ENCODE data around the gene NDUFB10.

Gene NDUFB10

DNA sequence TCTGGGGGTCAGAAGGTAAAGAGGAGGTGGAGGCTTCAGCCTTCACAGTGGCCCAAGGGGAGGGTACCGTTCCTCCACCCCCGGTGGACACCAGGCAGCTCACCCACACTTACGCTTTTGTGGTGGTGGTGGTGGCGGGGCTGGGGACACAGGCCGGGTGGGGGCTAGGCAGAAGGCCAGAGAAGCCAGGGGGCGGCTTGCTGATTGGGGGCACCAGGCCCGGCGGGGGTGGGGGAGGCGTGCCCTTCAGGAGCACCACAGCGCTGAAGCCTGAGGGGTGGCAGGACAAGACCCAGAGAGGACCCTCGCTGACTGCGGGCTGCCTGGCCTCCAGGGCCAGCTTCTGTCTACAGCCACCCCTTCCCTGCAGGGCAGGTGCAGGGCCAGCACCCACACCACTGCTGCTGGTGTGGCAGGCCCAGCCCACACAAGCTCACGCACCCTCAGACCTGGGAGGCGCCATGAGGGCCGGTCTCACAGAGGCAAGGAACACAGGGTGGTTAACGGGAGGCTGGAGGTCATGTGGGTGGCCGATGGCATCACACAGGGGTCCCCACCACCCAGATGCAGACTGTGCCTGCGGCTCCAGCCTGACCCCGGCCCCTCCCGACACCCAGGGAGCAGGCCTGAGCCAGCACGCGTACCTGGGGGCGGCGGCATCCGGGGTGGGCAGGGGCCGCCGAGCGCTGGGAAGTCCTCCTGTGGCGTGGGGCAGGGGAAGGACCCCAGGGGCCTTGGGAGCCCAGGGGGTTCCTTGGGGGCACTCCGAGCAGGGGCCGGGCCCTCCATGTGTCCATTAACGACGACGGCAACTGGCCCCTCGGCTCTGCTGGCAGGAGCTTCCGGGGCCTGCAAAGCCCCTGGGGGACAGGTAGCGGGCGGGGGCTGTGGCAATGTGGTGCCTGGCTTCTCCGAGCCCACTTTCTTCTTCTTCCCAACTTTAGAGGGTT, 39.8 kb downstream of the NDUFB10 start:
- in situ Hi-C loops (cut with MboI; ENCODE audit: low sequenced_read_pairs), result no loop called here

GRCh38 chr16:1999866-2000514, 40.7 kb downstream of the NDUFB10 start:
- in situ Hi-C loops (cut with MboI; ENCODE audit: low sequenced_read_pairs), result loop anchor here (25.0 kb wide), 1 partner anchor 487 kb away; the partner anchor contains the start of gene TBC1D24

- in situ Hi-C loops (cut with MboI; ENCODE audit: low sequenced_read_pairs), result loop anchor here (25.0 kb wide), 1 partner anchor 486 kb away; the partner anchor contains the start of gene TBC1D24
Measured at GRCh38 chr16:2001035-2001434, 41.7 kb downstream of the NDUFB10 start.

GRCh38 chr16:2001456-2002355, 42.4 kb downstream of the NDUFB10 start:
- in situ Hi-C loops (cut with MboI; ENCODE audit: low sequenced_read_pairs), result loop anchor here (25.0 kb wide), 1 partner anchor 486 kb away; the partner anchor contains the start of gene TBC1D24

DNA sequence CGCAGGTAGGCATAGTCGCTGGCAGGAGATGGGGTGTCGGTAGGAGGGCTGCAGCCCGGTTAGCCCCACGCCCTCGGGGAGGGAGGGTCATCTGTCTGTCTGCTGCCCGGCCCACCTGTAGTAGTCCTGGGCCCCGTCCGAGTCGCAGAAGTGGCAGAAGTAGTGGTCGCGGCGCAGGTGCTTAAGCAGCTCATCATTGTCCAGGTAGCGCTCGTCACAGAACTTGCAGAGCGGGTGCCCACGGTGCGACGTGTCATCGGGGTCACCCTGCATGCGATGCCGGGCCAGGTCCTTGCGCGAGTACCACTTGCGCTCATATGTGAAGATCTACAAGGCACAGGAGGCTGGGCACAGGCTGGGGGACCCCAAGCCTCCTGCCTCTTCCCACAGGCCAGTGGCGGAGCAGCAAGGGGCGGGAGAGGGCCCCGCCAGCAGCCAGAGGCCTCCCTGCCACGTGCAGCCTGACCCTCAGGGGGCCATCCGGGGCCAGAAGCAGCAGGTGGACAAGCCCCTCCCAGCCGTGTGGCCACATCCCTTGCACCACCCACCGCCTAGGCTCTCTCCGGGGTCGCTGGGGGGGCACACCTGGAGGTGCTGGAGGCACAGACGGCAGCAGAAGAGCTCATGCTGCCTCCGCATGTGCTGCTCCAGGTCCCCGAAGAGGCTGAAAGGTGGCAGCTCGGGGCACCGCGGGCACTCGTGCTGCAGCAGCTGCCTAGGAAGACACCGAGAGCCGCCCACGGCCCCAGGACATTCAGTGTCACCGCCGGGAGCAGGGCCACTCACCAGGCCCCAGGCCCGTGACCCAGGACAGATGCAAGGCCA, 43.3 kb downstream of the NDUFB10 start:
- in situ Hi-C loops (cut with MboI; ENCODE audit: low sequenced_read_pairs), result loop anchor here (25.0 kb wide), 1 partner anchor 485 kb away; the partner anchor contains the start of gene TBC1D24

- in situ Hi-C loops (cut with MboI; ENCODE audit: low sequenced_read_pairs), result loop anchor here (25.0 kb wide), 1 partner anchor 484 kb away; the partner anchor contains the start of gene TBC1D24
Measured at GRCh38 chr16:2003231-2003826, 44.0 kb downstream of the NDUFB10 start.

DNA sequence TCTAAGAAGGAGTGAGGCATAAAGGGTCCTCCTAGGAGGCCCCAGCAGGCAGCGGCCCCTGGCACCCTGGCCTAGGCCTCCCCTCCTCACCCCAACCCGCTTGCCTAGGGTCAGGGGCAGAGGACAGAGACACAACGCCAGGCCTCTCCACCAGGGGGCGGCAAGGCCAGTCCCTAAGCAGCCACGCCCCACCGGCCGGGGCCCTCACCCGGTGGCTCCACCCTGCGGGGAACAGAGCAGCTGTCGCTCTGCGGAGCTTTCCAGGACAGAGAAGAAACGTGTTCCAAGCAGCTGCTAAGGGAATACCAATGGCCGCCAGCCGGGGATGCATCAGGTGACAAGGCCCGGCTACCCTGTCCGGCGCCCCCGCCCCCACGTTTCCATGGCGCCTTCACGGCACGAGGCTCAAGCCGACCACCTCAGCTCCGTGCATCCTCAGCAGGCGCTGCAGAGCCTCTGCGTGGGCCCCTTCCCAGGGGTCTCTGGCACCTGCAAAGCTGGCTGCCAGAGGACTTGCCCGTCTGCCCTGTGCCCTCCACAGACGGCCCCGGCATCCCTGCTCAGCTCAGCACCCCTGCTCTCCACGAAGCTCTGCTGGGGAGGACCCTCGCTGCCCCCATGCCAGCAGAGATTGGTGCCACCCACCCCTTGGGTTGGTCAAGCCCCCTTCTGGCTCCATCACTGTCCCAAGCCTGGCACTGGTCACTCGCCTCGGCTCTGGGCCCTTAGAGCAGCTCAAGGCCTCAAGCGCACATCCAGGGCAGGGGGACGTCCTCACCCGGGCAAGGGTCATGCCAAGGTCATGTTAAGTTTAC, 44.7 kb downstream of the NDUFB10 start:
- in situ Hi-C loops (cut with MboI; ENCODE audit: low sequenced_read_pairs), result loop anchor here (25.0 kb wide), 1 partner anchor 483 kb away; the partner anchor contains the start of gene TBC1D24

DNA sequence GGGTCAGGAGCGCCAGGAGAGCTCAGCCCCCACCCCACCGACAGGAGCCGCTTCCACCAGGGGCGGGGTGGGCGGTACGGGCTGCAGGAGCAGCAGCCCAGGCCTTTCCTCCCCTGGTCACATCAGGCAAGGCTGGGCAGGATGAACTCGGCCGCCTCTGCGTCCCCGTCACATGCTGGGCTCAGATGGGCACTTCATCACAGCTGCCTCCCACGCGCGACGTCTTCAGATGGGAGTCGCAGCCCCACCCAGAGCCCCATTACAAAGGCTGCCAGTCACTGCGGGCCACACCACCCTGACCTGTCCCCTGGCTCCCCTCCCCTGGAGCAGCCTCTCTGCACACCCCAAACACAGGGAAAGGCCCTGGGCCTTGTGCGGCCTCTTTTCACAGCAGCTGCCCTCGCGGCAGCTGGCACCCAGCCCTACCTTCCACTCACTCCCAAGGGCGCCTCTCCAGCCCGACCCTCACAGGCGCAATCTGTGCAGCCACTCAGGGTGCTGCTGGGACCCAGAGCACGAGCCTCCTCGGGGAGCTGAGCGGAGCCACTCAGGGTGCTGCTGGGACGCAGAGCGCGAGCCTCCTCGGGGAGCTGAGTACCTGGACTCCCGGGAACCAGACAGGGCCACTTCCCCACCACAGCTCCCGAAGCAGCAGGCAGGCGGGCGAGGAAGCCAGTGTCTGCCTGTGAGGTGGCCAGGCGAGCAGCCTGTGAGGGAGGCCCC, 45.6 kb downstream of the NDUFB10 start:
- in situ Hi-C loops (cut with MboI; ENCODE audit: low sequenced_read_pairs), result loop anchor here (25.0 kb wide), 1 partner anchor 482 kb away; the partner anchor contains the start of gene TBC1D24

DNA sequence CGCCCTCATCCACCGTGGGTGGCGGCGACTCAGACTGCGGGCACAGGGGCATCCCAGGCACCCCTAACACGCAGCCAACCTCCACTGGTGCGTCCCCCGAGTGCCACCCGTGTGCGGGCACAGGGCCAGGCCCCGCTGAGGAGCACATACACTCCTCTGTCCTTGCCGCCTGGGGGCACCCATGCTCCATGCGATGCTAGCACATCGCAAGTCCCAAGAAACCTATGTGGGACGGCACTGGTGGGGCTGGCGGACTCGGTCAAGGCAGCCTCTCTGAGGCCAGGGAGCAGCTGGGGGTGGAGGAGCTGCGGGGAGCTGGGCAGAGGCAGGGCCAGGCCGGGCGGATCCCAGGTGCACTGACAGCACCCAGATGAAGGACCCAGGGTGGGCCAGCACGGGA, 46.3 kb downstream of the NDUFB10 start:
- in situ Hi-C loops (cut with MboI; ENCODE audit: low sequenced_read_pairs), result loop anchor here (25.0 kb wide), 1 partner anchor 482 kb away; the partner anchor contains the start of gene TBC1D24

DNA sequence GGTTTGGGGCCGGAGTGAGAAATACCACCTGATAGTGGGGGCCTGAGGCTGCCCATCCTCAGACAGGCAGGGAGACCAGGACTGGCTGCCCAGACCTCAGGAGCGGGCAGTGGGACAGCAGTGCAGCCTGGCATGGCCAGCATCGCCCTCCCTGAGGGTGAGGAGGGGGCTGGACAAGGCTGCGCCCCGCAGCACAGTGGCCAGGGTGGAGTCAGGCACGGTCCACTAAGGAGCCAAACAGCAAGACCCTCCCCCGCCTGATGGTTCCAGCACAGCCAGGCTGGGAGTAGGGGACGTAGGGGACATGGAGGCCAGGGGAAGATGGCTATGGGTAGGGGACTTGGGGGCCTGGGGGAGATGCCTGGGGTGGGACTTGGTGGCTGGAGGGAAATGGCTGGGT, 47.0 kb downstream of the NDUFB10 start:
- in situ Hi-C loops (cut with MboI; ENCODE audit: low sequenced_read_pairs), result loop anchor here (25.0 kb wide), 1 partner anchor 481 kb away; the partner anchor contains the start of gene TBC1D24

GRCh38 chr16:2007081-2007836, 47.9 kb downstream of the NDUFB10 start:
- in situ Hi-C loops (cut with MboI; ENCODE audit: low sequenced_read_pairs), result loop anchor here (25.0 kb wide), 1 partner anchor 480 kb away; the partner anchor contains the start of gene TBC1D24

DNA sequence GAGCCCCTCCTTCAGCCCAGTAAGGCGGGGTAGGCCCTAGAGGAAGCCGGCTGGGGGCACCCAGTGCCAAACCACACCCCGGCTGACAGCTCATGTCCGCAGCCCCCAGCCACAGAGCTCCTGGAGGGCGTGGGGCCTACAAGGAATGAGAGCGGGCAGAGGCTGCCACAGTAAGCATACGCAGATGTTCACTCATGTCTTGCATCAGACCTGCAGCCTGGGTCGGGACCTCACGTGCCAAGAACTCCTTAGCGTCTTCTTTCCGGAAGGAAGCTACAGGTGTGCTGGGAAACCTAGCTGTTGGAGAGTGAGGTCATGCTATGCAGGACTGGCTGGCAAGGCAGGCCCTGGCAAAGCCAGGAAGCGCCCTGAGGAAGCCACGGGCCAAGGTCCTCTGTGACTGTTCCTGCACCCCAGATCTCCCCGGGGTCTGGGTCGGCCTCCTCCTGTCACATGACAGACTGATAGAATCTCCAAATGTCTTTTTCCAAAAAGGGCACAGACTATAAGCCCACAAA, 48.7 kb downstream of the NDUFB10 start:
- in situ Hi-C loops (cut with MboI; ENCODE audit: low sequenced_read_pairs), result loop anchor here (25.0 kb wide), 1 partner anchor 479 kb away; the partner anchor contains the start of gene TBC1D24

DNA sequence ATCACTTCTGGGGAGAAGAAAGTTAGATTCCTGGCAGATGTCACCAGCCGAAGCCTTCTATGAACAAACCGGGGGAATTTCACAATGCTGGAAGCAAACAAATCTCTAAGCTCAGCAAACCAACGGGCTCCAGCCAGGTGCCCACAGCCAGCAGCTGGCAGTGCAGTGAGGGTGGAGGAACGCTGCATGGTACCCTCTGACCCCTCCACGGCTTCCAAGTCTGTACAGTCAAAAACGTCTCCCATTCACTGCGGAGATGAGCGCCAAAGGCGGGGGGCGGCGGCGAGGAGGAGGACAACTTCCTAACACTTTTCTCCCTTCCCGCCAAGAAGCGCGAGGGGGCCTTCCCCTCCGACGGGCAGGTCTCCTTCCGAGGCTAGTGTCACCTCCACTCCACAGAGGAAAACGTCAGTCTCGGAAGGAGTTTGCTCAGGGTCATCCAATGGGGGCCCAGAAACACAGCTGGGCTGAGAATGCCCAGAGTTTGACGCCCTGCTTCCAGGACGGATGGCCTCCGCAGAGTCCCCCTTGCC, 49.4 kb downstream of the NDUFB10 start:
- in situ Hi-C loops (cut with MboI; ENCODE audit: low sequenced_read_pairs), result loop anchor here (25.0 kb wide), 1 partner anchor 479 kb away; the partner anchor contains the start of gene TBC1D24

DNA sequence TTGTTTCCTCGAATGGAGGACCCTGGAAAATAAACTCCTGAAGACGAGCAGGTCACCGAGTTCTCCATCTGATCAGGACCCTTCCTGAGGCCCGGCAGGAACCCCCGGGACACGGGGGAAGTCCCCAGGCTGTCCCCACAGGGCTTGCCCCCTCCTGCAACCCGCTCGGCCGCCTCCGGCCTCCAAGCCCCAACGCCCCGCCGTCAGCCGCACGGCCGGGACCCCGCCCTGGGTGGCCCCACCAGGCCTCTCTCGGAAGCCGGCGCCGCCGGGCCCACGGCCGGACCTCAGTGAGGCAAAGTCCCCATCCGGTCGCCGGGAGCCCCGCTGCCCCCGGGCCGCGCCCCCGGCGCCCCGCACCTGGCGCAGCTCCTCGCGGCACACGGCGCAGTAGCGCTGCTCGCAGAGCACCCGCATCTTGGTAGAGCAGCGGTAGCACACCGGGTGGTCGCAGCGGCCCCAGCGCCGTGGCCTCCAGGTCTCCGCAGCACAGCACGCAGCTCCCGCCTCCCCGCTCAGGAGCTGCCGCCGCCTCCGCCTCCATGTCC, 49.9 kb downstream of the NDUFB10 start:
- in situ Hi-C loops (cut with MboI; ENCODE audit: low sequenced_read_pairs), result loop anchor here (25.0 kb wide), 1 partner anchor 478 kb away; the partner anchor contains the start of gene TBC1D24

GRCh38 chr16:2009791-2010510, 50.6 kb downstream of the NDUFB10 start, which contains the start of gene ZNF598:
Gene ZNF598, minus strand, starts transcription at chr16:2009821.
- in situ Hi-C loops (cut with MboI; ENCODE audit: low sequenced_read_pairs), result loop anchor here (10.0 to 25.0 kb wide), 2 partner anchors 135 to 477 kb away; partner anchors contain the start of genes RAB26 and TBC1D24

Data from HL-60/S4 (cell line).